Measurements from ENCODE around the gene MMP14. TPM values are rescaled to one million over a fixed set of nuclear protein-coding genes. Genes with fewer than 3 reads are reported as not detected.

MMP14 gene
- total and polyA plus RNA-seq, 9 of the 15 experiments (the other 6 are each of a cell fraction or from before 2014, with no cell fraction given) = 0.36 to 5.8 (median 1.3) TPM; not detected in 2

- Histone ChIP-seq H3K27me3 (ENCODE audit: control insufficient read depth in 2 of 2, insufficient read depth in 2 of 2, low read length in 2 of 2) (no peaks in the 10 kb centered on the region), H3K79me2 (ENCODE audit: control insufficient read depth, insufficient read depth, low read length) (no peaks in the 10 kb centered on the region), H3K4me3 (no peak overlapping the region), H3K9me1 (ENCODE audit: control insufficient read depth, insufficient read depth, low read length) (no peaks in the 10 kb centered on the region), H4K20me1 (replicated peaks; ENCODE audit: control insufficient read depth, insufficient read depth, low read length) (no peaks in the 10 kb centered on the region), H3K4me1 (replicated peaks in 1 of 2; ENCODE audit: control insufficient read depth in 2 of 2, insufficient read depth in 2 of 2, low read length in 2 of 2) (peaks cover 5 to 25% of the 10 kb centered on the region in 2 experiments; a peak in 2 of 5 replicates), H3K4me2 (ENCODE audit: insufficient read depth, low read length) (no peak overlapping the region), H3K36me3 (ENCODE audit: control insufficient read depth, insufficient read depth, low read length) (no peaks in the 10 kb centered on the region), H3K27ac (ENCODE audit: extremely low read depth, low read depth, low read length) (no peak overlapping the region), H2AFZ (ENCODE audit: low read depth, low read length) (no peak overlapping the region), H3K9me3 (replicated peaks; ENCODE audit: control insufficient read depth, insufficient read depth, low read depth, low read length) (no peaks in the 10 kb centered on the region), H3K9ac (ENCODE audit: insufficient read depth in 1 of 2, low read depth in 2 of 2, low read length in 2 of 2) (no peak overlapping the region)
- ATAC-seq (peak; percentile 27; the same call in 2 of the 3 replicates), FAIRE-seq (no peak), DNase-seq (ENCODE audit: extremely low read depth in 1 of 4, low spot score in 3 of 4) (no peak)
- intact Hi-C loops (cut with micrococcal nuclease) = no loop called here
- POLR2A ChIA-PET = interaction anchor here (0.8 to 1.1 kb wide), 2 partner anchors 17 to 70 kb away, joined by 4 to 6 read pairs; no protein-coding TSS in a partner anchor
- CTCF ChIA-PET (ENCODE audit: low intra/inter-chr PET ratio) = interaction anchor here (0.9 kb wide), 1 partner anchor 67 kb away, joined by 3 read pairs; no protein-coding TSS in a partner anchor
- in situ Hi-C loops (cut with MboI) = loop anchor here (10.0 kb wide), 2 partner anchors 190 to 280 kb away; no protein-coding TSS in a partner anchor
- 65% methylated on average over 19 of the region's 22 CpGs for WGBS (ENCODE audit: insufficient coverage, low coverage, missing lambda C conversion rate)
- BruUV-seq (replicated peaks) = no TSS peak
- TF ChIP-seq RAD21 (CRISPR knock-in tag; conservative IDR thresholded peaks at IDR 0.05 in 1 of 2, IDR thresholded peaks at IDR 0.05 in 1 of 2) (peak in 1 of 2 experiments; percentile 34; a peak in 1 of 4 replicates), SMC3 (conservative IDR thresholded peaks at IDR 0.05; ENCODE audit: insufficient read depth, low read depth, low read length) (0 out of 2 replicates have a peak, but pooled peaks have one; percentile 10), CTCF (IDR thresholded peaks at IDR 0.05 in 2 of 3, conservative IDR thresholded peaks at IDR 0.05 in 1 of 3; ENCODE audit: insufficient read depth in 2 of 3, low read depth in 1 of 3, low read length in 3 of 3) (peak; percentile 21 to 31 (median 24); a peak in 3 of 6 replicates), POLR3A (IDR thresholded peaks at IDR 0.05; ENCODE audit: borderline replicate concordance, extremely low read depth, insufficient read depth, insufficient read length) (no peak), REST (IDR thresholded peaks at IDR 0.05; ENCODE audit: borderline replicate concordance) (peak; percentile 36; the same call in 1 of the 2 replicates), REST (CRISPR knock-in tag; IDR thresholded peaks at IDR 0.05; ENCODE audit: low read depth) (no peak), DEAF1 (CRISPR knock-in tag; IDR thresholded peaks at IDR 0.05) (no peak)
These were observed 8.1 kb downstream of the MMP14 start for GRCh38 chr14:22844221-22845102.

All from K562 (cell line).